WTC11 (cell line): ENCODE measurements around the gene UBASH3B. TPM values are rescaled to one million over a fixed set of nuclear protein-coding genes. Genes with fewer than 3 reads are reported as not detected.

Experiments used
- ATAC-seq: fragments of 200-7000 bp; cut with Tn5 transposase; 2 replicates; pipeline ENCODE4 v1.10.0; 2021; ENCODE audit warnings: mild to moderate bottlenecking, moderate library complexity
- CTCF ChIA-PET: fragments of 300-600 bp; sonication (Branson Sonifier 250); formaldehyde crosslinking; loops from one replicate; lab custom pipeline; 2021; ENCODE audit warnings: antibody characterized with exemption; lab: Charles Lee
- POLR2A ChIA-PET: fragments of 350-600 bp; sonication (Branson Sonifier 250); formaldehyde crosslinking; loops from one replicate; lab custom pipeline; 2021; ENCODE audit warnings: antibody characterized with exemption; lab: Charles Lee
- DNase-seq: peaks from one replicate; pipeline ENCODE4 v3.0.0; 2021; ENCODE audit warnings: low spot score
- H3K27ac Mint-ChIP-seq: 2 replicates; pipeline ENCODE4 v1.8.0; 2021; ENCODE audit warnings: mixed read lengths
- H3K27me3 Mint-ChIP-seq: 2 replicates; pipeline ENCODE4 v1.8.0; 2021; ENCODE audit warnings: low read depth, mild to moderate bottlenecking, moderate library complexity, mixed read lengths
- H3K36me3 Mint-ChIP-seq: 2 replicates; pipeline ENCODE4 v1.8.0; 2021; ENCODE audit warnings: mixed read lengths
- H3K4me1 Mint-ChIP-seq: 2 replicates; pipeline ENCODE4 v1.8.0; 2022; ENCODE audit warnings: mixed read lengths
- H3K4me3 Mint-ChIP-seq: 2 replicates; pipeline ENCODE4 v1.8.0; 2021; ENCODE audit warnings: mild to moderate bottlenecking, moderate library complexity, mixed read lengths
- H3K9me3 Mint-ChIP-seq: 2 replicates; pipeline ENCODE4 v1.8.0; 2021; ENCODE audit warnings: mixed read lengths
- ATF1 ChIP-seq: sonication (generic); formaldehyde crosslinking; IDR thresholded peaks from 2 replicates; pipeline ENCODE4 v1.8.1; 2023; ENCODE audit warnings: mild to moderate bottlenecking, moderate library complexity, missing genetic modification reagents
- ATF2 ChIP-seq: sonication (generic); formaldehyde crosslinking; IDR thresholded peaks from 2 replicates; pipeline ENCODE4 v1.8.1; 2022; ENCODE audit warnings: low read depth, missing genetic modification reagents, borderline replicate concordance
- ATF3 ChIP-seq: sonication (generic); formaldehyde crosslinking; conservative IDR thresholded peaks from 2 replicates; pipeline ENCODE4 v1.8.1; 2022; ENCODE audit warnings: mild to moderate bottlenecking, missing genetic modification reagents
- CTCF ChIP-seq: fragments of 200-600 bp; IDR thresholded peaks from 2 replicates; pipeline ENCODE4 v1.8.0; 2022; ENCODE audit warnings: antibody characterized with exemption
- FOXJ3 ChIP-seq: sonication (generic); formaldehyde crosslinking; IDR thresholded peaks from 2 replicates; pipeline ENCODE4 v1.9.0; 2021; ENCODE audit warnings: missing genetic modification reagents, mild to moderate bottlenecking, borderline replicate concordance
- FOXP1 ChIP-seq: sonication (generic); formaldehyde crosslinking; IDR thresholded peaks from 2 replicates; pipeline ENCODE4 v1.8.0; 2022; ENCODE audit warnings: missing genetic modification reagents, mild to moderate bottlenecking, moderate library complexity, borderline replicate concordance
- IRF1 ChIP-seq: sonication (generic); formaldehyde crosslinking; IDR thresholded peaks from 2 replicates; pipeline ENCODE4 v1.8.0; 2023; ENCODE audit warnings: missing genetic modification reagents
- SMAD3 ChIP-seq: sonication (generic); formaldehyde crosslinking; IDR thresholded peaks from 2 replicates; pipeline ENCODE4 v1.8.0; 2022; ENCODE audit warnings: missing genetic modification reagents, mild to moderate bottlenecking, borderline replicate concordance
- STAT6 ChIP-seq: sonication (generic); formaldehyde crosslinking; conservative IDR thresholded peaks from 2 replicates; pipeline ENCODE4 v1.8.1; 2023; ENCODE audit warnings: mild to moderate bottlenecking, low read depth, missing genetic modification reagents, moderate library complexity
- TP53 ChIP-seq: sonication (generic); formaldehyde crosslinking; IDR thresholded peaks from 2 replicates; pipeline ENCODE4 v1.8.1; 2023; ENCODE audit warnings: mild to moderate bottlenecking, missing genetic modification reagents
- ZNF121 ChIP-seq: sonication (generic); formaldehyde crosslinking; IDR thresholded peaks from 2 replicates; pipeline ENCODE4 v1.8.0; 2023; ENCODE audit warnings: missing genetic modification reagents
- ZNF281 ChIP-seq: sonication (generic); formaldehyde crosslinking; IDR thresholded peaks from 2 replicates; pipeline ENCODE4 v1.8.0; 2023; ENCODE audit warnings: mild to moderate bottlenecking, missing genetic modification reagents
- ZNF425 ChIP-seq: fragments of 250-450 bp; sonication (Bioruptor Pico); conservative IDR thresholded peaks from 2 replicates; pipeline ENCODE4 v1.9.0; 2021; ENCODE audit warnings: mild to moderate bottlenecking
- ZNF512 ChIP-seq: sonication (generic); formaldehyde crosslinking; IDR thresholded peaks from 2 replicates; pipeline ENCODE4 v1.8.1; 2022; ENCODE audit warnings: missing genetic modification reagents, borderline replicate concordance
- ZSCAN18 ChIP-seq: fragments of 250-450 bp; sonication (Bioruptor Pico); IDR thresholded peaks from 2 replicates; pipeline ENCODE4 v2.1.2; 2022; ENCODE audit warnings: mild to moderate bottlenecking, moderate library complexity
- total RNA-seq: library from RNA; stranded (reverse); gene quantifications from 3 replicates; pipeline ENCODE4 v1.2.3, GENCODE V29; 2021

Gene UBASH3B
- total RNA-seq, 1 experiment from 2014 or later = 21.1 TPM

- Mint-ChIP-seq H3K27ac (no peak overlapping the region), H3K27me3 (no peaks in the 10 kb centered on the region), H3K9me3 (no peaks in the 10 kb centered on the region), H3K36me3 (no peaks in the 10 kb centered on the region), H3K4me3 (no peak overlapping the region), H3K4me1 (peaks cover 2% of the 10 kb centered on the region; the same call in 1 of the 2 replicates)
- ATAC-seq = no peak
- ChIA-PET CTCF (interaction anchor here (1.4 to 1.6 kb wide), 2 partner anchors 9 to 18 kb away, joined by 4 to 7 read pairs; partner anchors contain the start of gene UBASH3B), POLR2A (interaction anchor here (1.0 kb wide), 1 partner anchor 9 kb away, joined by 5 read pairs; the partner anchor contains the start of gene UBASH3B)
- no peak for DNase-seq
- no peak for TF ChIP-seq CTCF
- TF ChIP-seq ATF2 = no peak
- no peak for TF ChIP-seq FOXJ3 (CRISPR knock-in tag)
- no peak for TF ChIP-seq ZSCAN18 (CRISPR knock-in tag)
- no peak for TF ChIP-seq IRF1 (CRISPR knock-in tag)
- no peak for TF ChIP-seq ZNF425 (CRISPR knock-in tag)
- no peak for TF ChIP-seq ATF3 (CRISPR knock-in tag)
- TF ChIP-seq FOXP1 (CRISPR knock-in tag) = no peak
- TF ChIP-seq ZNF281 (CRISPR knock-in tag) = no peak
- TF ChIP-seq ATF1 = no peak
- no peak for TF ChIP-seq TP53 (CRISPR knock-in tag)
- no peak for TF ChIP-seq STAT6 (CRISPR knock-in tag)
- TF ChIP-seq ZNF512 = no peak
- no peak for TF ChIP-seq SMAD3
- no peak for TF ChIP-seq ZNF121 (CRISPR knock-in tag)
Measured at GRCh38 chr11:122646549-122647340, 8.8 kb upstream of the UBASH3B start.
